Heart right ventricle (tissue), 16 donors: ENCODE measurements around the gene BCL2. TPM values are rescaled to one million over a fixed set of nuclear protein-coding genes. Genes with fewer than 3 reads are reported as not detected.

Experiments used
- ATAC-seq, 8 donors: fragments of 200-7000 bp; cut with Tn5 transposase; one replicate each; pipeline ENCODE4 v1.9.1; 2020; ENCODE audit warnings: mild to moderate bottlenecking in 8 of 8, moderate library complexity in 8 of 8, moderate number of reproducible peaks in 1 of 8
- DNase-seq, 2 donors: peaks; one replicate each; pipeline ENCODE4 v3.0.0-alpha.2; 2020
- H3K27ac ChIP-seq, 10 donors: fragments of 200-600 bp; sonication (generic) in 2 of 10; one replicate each; pipeline versions ENCODE4 v1.5.0 to v1.8.0; 2020 to 2022; ENCODE audit warnings: mild to moderate bottlenecking in 3 of 10
- H3K27me3 ChIP-seq, 7 donors: fragments of 200-600 bp; one replicate each; pipeline ENCODE4 v1.8.0; 2021 to 2022; ENCODE audit warnings: mild to moderate bottlenecking in 2 of 7
- H3K36me3 ChIP-seq, 9 donors: fragments of 200-600 bp; sonication (generic) in 1 of 9; one replicate each; pipeline versions ENCODE4 v1.5.0 to v1.8.0; 2020 to 2022; ENCODE audit warnings: mild to moderate bottlenecking in 2 of 9
- H3K4me1 ChIP-seq, 9 donors: fragments of 200-600 bp; sonication (generic) in 1 of 9; one replicate each; pipeline versions ENCODE4 v1.5.0 to v1.8.0; 2020 to 2022; ENCODE audit warnings: mild to moderate bottlenecking in 4 of 9
- H3K4me3 ChIP-seq, 10 donors: fragments of 200-600 bp; sonication (generic) in 2 of 10; one replicate each; pipeline versions ENCODE4 v1.5.0 to v1.8.0; 2020 to 2022; ENCODE audit warnings: mild to moderate bottlenecking in 7 of 10, moderate library complexity in 2 of 10
- H3K9me3 ChIP-seq, 11 donors: fragments of 200-600 bp in 10 of 11; sonication (generic) in 2 of 11; one replicate each; pipeline versions ENCODE4 v1.5.0 to v1.8.0; 2013 to 2022; ENCODE audit warnings: mild to moderate bottlenecking in 2 of 11, control low read depth in 1 of 11, moderate library complexity in 1 of 11
- WGBS, 2 donors: extraction: QIAGEN DNeasy Blood & Tissue Kit; methylation state at CpG; one replicate each; pipeline ENCODE4 v1.1.7; 2013; ENCODE audit warnings: inconsistent platforms in 1 of 2; 5-methylcytosine and 5-hydroxymethylcytosine counted together
- intact Hi-C, 10 donors: fragments of 100-400 bp; cut with DNase I; formaldehyde crosslinking; loops; one replicate each; pipeline versions ENCODE4 v1.11.1 to v1.14.2; 2022
- polyA plus RNA-seq, 2 donors: library from polyadenylated mRNA; stranded (reverse); fragments of 200-250 nt; gene quantifications; one replicate each; pipeline ENCODE4 v1.2.3, GENCODE V29; 2013
- total RNA-seq, 10 donors: library from RNA; stranded (reverse); fragmentation: NEBNext Ultra II Directional in 3 of 10; extraction: Animal tissue kit (Norgen Biotek cat#: 25700) in 3 of 10; gene quantifications; one replicate each; pipeline versions ENCODE4 v1.2.1 to v1.2.4, GENCODE V29; 2021 to 2023
- TF ChIP-seq, protein P1 (sequence below), 9 donors: fragments of 200-600 bp; sonication (generic) in 2 of 9; IDR thresholded peaks; one replicate each; pipeline versions ENCODE4 v1.5.0 to v1.8.0; 2021 to 2022; ENCODE audit warnings: antibody characterized with exemption in 9 of 9, mild to moderate bottlenecking in 5 of 9, moderate library complexity in 1 of 9
- donor health status: Arrhythmogenic right ventricular cardiomyopathy.
- donor health status: ischemic (EF 13 %, LVEDD 7.1; RV severe dilation, severe dysfunction).
- donor health status: healthy with polysubstance abuse.
- donor health status: DM: no; HTN: yes; CAD: no.
- donor health status: DM: no; HTN: no; CAD: no.
- donor health status: ischemic (EF 25% LVEDD 6.9; RV normal size, moderate dysfunction).
- donor health status: ischemic (EF 25% LVEDD 5.7; RV mildly dilated, moderate dysfunction).
- donor health status: healthy.
- donor health status: DM: yes; HTN: yes; CAD: no.
- donor health status: Ischemic cardiomyopathy.
- donor health status: ischemic (EF 35%, LVEDD 5.7; RV mildly dilated, moderate dysfunction).
- donor health status: nonischemic (EF 11% LVEDD 7.7; RV severe dilation, severe dysfunction).
- donor health status: DM: yes; HTN: yes; CAD: no.
- donor health status: PGD.
- donor health status: ischemic (EF 29% LVEDD 5.4; RV normal size, mild dysfunction).
- donor health status: nonischemic (EF 23%, LVEDD 6.1; RV moderate dilation, normal function).

Gene BCL2
- total and polyA plus RNA-seq, 12 donors = 1.5 to 23.1 (median 9.6) TPM

DNA sequence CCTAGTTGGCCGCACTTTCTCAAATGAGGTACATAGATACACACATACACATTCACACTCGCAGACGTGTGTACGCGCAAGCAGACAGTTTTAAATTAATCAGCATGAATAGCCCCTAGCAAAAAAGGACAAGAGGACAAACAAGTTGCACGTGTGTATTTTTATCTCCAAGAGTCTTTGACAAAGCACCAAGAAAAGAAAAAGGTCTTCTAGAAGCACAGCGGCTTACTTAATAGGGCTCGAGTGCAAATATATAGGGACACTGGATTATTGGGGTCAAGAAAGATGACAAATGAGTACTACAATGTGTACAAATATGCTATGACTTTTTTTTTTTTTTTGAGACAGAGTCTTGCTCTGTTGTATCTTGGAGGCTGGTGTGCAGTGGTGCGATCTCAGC is 1.7 kb upstream of the BCL2 start:
- Histone ChIP-seq H3K27ac (peak overlapping the region in 4 of 10 donors; percentile 65 to 85 (median 81)), H3K36me3 (no peaks in the 10 kb centered on the region), H3K27me3 (peaks cover 0 to 8% (median 0%) of the 10 kb centered on the region in 7 donors), H3K4me3 (peak overlapping the region in 4 of 10 donors; percentile 63 to 91 (median 71)), H3K4me1 (peaks cover 0 to 47% (median 23%) of the 10 kb centered on the region in 9 donors), H3K9me3 (no peaks in the 10 kb centered on the region)
- intact Hi-C loops = loop anchor here in 5 of 10 donors (5.0 kb wide), 3 partner anchors 189 to 304 kb away; no protein-coding TSS in a partner anchor
- ATAC-seq = no peak
- 86 to 87% methylated on average over 9 of the region's 9 CpGs for WGBS, 2 donors
- DNase-seq = no peak
- TF ChIP-seq, protein P1, sequence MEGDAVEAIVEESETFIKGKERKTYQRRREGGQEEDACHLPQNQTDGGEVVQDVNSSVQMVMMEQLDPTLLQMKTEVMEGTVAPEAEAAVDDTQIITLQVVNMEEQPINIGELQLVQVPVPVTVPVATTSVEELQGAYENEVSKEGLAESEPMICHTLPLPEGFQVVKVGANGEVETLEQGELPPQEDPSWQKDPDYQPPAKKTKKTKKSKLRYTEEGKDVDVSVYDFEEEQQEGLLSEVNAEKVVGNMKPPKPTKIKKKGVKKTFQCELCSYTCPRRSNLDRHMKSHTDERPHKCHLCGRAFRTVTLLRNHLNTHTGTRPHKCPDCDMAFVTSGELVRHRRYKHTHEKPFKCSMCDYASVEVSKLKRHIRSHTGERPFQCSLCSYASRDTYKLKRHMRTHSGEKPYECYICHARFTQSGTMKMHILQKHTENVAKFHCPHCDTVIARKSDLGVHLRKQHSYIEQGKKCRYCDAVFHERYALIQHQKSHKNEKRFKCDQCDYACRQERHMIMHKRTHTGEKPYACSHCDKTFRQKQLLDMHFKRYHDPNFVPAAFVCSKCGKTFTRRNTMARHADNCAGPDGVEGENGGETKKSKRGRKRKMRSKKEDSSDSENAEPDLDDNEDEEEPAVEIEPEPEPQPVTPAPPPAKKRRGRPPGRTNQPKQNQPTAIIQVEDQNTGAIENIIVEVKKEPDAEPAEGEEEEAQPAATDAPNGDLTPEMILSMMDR (IDR thresholded peaks at IDR 0.05) = no peak

GRCh38 chr18:63320975-63321265 is 1.4 kb upstream of the BCL2 start:
- WGBS, 2 donors = 58 to 62% methylated on average over 16 of the region's 16 CpGs

DNA sequence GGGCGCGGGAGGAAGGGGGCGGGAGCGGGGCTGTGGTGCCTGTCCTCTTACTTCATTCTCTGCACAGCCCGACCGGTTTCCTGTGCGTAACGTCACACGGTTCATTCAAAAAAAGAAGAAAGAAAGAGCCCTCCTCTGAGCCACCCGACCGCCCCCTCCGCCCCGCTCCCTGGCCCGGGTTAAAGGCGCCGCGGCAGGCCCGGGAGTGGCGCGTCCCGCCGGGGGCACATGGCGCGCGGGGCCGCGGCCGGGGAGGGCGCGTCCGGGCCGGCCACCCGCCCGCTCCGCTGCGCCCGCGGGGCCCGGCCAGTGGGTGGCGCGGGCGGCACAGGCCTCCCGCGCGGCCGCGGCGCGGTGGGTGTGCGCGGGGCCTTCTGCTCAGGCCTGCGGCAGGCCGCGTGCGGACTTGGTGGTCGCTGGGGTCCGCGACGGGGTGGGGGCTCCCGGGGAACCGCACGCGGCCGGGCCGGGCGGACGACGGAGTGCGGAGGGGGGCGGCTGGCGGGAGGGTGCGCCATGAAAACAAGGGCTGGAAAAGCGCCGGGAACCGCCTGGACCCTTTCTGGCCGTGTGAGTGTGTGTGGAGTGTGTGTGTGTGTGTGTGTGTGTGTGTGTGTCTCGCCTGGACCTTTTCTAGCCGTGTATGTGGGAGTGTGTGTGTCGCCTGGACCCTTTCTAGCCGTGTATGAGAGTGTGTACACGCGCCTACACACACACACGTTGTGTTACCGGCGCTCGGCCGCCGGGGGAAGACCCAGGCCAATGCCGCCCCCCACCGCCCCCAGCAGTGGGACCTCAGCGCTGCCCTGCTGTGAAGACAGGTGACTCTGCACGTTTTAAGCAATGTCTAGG is 780 bp upstream of the BCL2 start:
- TF ChIP-seq, protein P1 (IDR thresholded peaks at IDR 0.05) = peak in 2 of 9 donors; percentile 20 to 22
- peaks cover 0 to 8% (median 0%) of the 10 kb centered on the region in 7 donors for H3K27me3 ChIP-seq
- H3K4me3 ChIP-seq = peak overlapping the region; percentile 28 to 91 (median 74)
- intact Hi-C loops = loop anchor here in 5 of 10 donors (5.0 kb wide), 3 partner anchors 188 to 303 kb away; no protein-coding TSS in a partner anchor
- ATAC-seq (peak; percentile 79 to 88 (median 84)), DNase-seq (peak; percentile 80 to 90)
- WGBS, 2 donors = 1 to 2% methylated on average over 57 to 91 of the region's 92 CpGs
- H3K27ac ChIP-seq = peak overlapping the region; percentile 52 to 89 (median 75)
- H3K9me3 ChIP-seq = no peaks in the 10 kb centered on the region
- H3K4me1 ChIP-seq = peaks cover 0 to 54% (median 32%) of the 10 kb centered on the region in 9 donors
- H3K36me3 ChIP-seq = no peaks in the 10 kb centered on the region

More at GRCh38 chr18:63320975-63321265, 1.4 kb upstream of the BCL2 start:
- Histone ChIP-seq H3K27ac (peak overlapping the region; percentile 34 to 89 (median 75)), H3K36me3 (no peaks in the 10 kb centered on the region), H3K27me3 (peaks cover 0 to 8% (median 0%) of the 10 kb centered on the region in 7 donors), H3K9me3 (no peaks in the 10 kb centered on the region), H3K4me3 (peak overlapping the region; percentile 28 to 91 (median 74)), H3K4me1 (peaks cover 0 to 50% (median 26%) of the 10 kb centered on the region in 9 donors)
- ATAC-seq (peak in 2 of 8 donors; percentile 8 to 44), DNase-seq (no peak)
- TF ChIP-seq, protein P1 (IDR thresholded peaks at IDR 0.05) = no peak
- intact Hi-C loops = loop anchor here in 5 of 10 donors (5.0 kb wide), 3 partner anchors 189 to 304 kb away; no protein-coding TSS in a partner anchor

DNA sequence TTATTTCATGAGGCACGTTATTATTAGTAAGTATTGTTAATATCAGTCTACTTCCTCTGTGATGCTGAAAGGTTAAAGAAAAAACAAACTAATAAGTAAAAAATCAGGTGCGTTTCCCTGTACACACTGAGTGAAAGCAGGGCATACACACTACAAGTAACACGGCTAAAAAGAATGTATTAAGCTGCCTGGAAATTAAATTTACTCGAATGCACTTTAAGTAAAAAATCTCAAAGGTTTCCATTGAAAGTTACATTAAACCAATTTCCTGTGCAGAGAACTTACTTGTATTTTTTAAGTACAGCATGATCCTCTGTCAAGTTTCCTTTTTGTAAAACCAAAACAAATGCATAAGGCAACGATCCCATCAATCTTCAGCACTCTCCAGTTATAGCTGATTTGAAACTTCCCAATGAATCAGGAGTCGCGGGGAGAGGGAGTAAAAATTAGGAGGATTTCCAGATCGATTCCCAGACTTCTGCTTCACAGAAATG is 633 bp downstream of the BCL2 start:
- WGBS, 2 donors = 0% methylated on average over 8 of the region's 8 CpGs
- H3K4me1 ChIP-seq = peaks cover 3 to 67% (median 45%) of the 10 kb centered on the region in 9 donors
- intact Hi-C loops = loop anchor here in 4 of 10 donors (2.0 to 10.0 kb wide), 5 partner anchors 54 to 188 kb away; no protein-coding TSS in a partner anchor
- H3K36me3 ChIP-seq = no peaks in the 10 kb centered on the region
- ATAC-seq (no peak), DNase-seq (no peak)
- no peaks in the 10 kb centered on the region for H3K9me3 ChIP-seq
- H3K4me3 ChIP-seq = peak overlapping the region; percentile 63 to 91 (median 77)
- TF ChIP-seq, protein P1 (IDR thresholded peaks at IDR 0.05) = no peak
- peak overlapping the region in 7 of 10 donors; percentile 69 to 89 (median 84) for H3K27ac ChIP-seq
- peaks cover 0 to 8% (median 0%) of the 10 kb centered on the region in 7 donors for H3K27me3 ChIP-seq
